Measurements from ENCODE around the gene MEGF9. TPM values are rescaled to one million over a fixed set of nuclear protein-coding genes. Genes with fewer than 3 reads are reported as not detected.
"Not testable (repeated sequence)": the region's sequence is repeated elsewhere in the genome, so short reads cannot be mapped to it uniquely, and the experiment has no call there.

MEGF9 gene
- total RNA-seq, 2 donors from 2014 or later = 5.0 to 10.7 TPM

- WGBS, 2 experiments (ENCODE audit: insufficient coverage in 1 of 2, insufficient read length in 1 of 2) = 100% methylated on average over 1 of the region's 1 CpG; no CpG with 5 or more reads in 1 of the 2 experiments
- Histone ChIP-seq H3K9ac (ENCODE audit: extremely low read depth, low read length, poor library complexity, severe bottlenecking) (no peak overlapping the region), H3K27me3 (ENCODE audit: control insufficient read depth, insufficient read depth, low read length, poor library complexity, severe bottlenecking) (no peaks in the 10 kb centered on the region), H3K36me3 (ENCODE audit: control insufficient read depth, insufficient read depth, low read length) (peaks cover 5% of the 10 kb centered on the region), H3K4me1 (ENCODE audit: control insufficient read depth, insufficient read depth, low read length) (no peaks in the 10 kb centered on the region), H3K27ac (ENCODE audit: low read depth, low read length) (no peak overlapping the region), H3K9me3 (ENCODE audit: control insufficient read depth, low read length) (peaks cover 21% of the 10 kb centered on the region), H3K4me3 (ENCODE audit: low read length) (peak overlapping the region; percentile 50)
- Mint-ChIP-seq H3K36me3 (ENCODE audit: low read depth) (peaks cover 12% of the 10 kb centered on the region), H3K27ac (no peak overlapping the region), H3K4me3 (no peak overlapping the region), H3K9me3 (peaks cover 28% of the 10 kb centered on the region), H3K4me1 (peaks cover 2% of the 10 kb centered on the region), H3K27me3 (ENCODE audit: insufficient read depth) (no peaks in the 10 kb centered on the region)
- TF ChIP-seq, protein P1, sequence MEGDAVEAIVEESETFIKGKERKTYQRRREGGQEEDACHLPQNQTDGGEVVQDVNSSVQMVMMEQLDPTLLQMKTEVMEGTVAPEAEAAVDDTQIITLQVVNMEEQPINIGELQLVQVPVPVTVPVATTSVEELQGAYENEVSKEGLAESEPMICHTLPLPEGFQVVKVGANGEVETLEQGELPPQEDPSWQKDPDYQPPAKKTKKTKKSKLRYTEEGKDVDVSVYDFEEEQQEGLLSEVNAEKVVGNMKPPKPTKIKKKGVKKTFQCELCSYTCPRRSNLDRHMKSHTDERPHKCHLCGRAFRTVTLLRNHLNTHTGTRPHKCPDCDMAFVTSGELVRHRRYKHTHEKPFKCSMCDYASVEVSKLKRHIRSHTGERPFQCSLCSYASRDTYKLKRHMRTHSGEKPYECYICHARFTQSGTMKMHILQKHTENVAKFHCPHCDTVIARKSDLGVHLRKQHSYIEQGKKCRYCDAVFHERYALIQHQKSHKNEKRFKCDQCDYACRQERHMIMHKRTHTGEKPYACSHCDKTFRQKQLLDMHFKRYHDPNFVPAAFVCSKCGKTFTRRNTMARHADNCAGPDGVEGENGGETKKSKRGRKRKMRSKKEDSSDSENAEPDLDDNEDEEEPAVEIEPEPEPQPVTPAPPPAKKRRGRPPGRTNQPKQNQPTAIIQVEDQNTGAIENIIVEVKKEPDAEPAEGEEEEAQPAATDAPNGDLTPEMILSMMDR (conservative IDR thresholded peaks at IDR 0.05) = no peak
- no peak for DNase-seq
These were observed 79.3 kb downstream of the MEGF9 start for GRCh38 chr9:120635011-120635410.

- H3K9me3 ChIP-seq (ENCODE audit: control insufficient read depth, low read length) = peaks cover 10% of the 10 kb centered on the region
- no peaks in the 10 kb centered on the region for H3K4me1 Mint-ChIP-seq
- H3K36me3 Mint-ChIP-seq (ENCODE audit: low read depth) = peaks cover 3% of the 10 kb centered on the region
- DNase-seq = no peak
- no peaks in the 10 kb centered on the region for H3K4me1 ChIP-seq (ENCODE audit: control insufficient read depth, insufficient read depth, low read length)
- H3K27me3 ChIP-seq (ENCODE audit: control insufficient read depth, insufficient read depth, low read length, poor library complexity, severe bottlenecking) = no peaks in the 10 kb centered on the region
- H3K9me3 Mint-ChIP-seq = peaks cover 10% of the 10 kb centered on the region
- no peak overlapping the region for H3K9ac ChIP-seq (ENCODE audit: extremely low read depth, low read length, poor library complexity, severe bottlenecking)
- no peaks in the 10 kb centered on the region for H3K27me3 Mint-ChIP-seq (ENCODE audit: insufficient read depth)
- no peak overlapping the region for H3K27ac Mint-ChIP-seq
- no peak overlapping the region for H3K4me3 ChIP-seq (ENCODE audit: low read length)
- no peaks in the 10 kb centered on the region for H3K36me3 ChIP-seq (ENCODE audit: control insufficient read depth, insufficient read depth, low read length)
- no peak overlapping the region for H3K4me3 Mint-ChIP-seq
- H3K27ac ChIP-seq (ENCODE audit: low read depth, low read length) = no peak overlapping the region
- TF ChIP-seq, protein P1 (conservative IDR thresholded peaks at IDR 0.05) = no peak
These were observed 83.9 kb downstream of the MEGF9 start for GRCh38 chr9:120630333-120630732.

DNA sequence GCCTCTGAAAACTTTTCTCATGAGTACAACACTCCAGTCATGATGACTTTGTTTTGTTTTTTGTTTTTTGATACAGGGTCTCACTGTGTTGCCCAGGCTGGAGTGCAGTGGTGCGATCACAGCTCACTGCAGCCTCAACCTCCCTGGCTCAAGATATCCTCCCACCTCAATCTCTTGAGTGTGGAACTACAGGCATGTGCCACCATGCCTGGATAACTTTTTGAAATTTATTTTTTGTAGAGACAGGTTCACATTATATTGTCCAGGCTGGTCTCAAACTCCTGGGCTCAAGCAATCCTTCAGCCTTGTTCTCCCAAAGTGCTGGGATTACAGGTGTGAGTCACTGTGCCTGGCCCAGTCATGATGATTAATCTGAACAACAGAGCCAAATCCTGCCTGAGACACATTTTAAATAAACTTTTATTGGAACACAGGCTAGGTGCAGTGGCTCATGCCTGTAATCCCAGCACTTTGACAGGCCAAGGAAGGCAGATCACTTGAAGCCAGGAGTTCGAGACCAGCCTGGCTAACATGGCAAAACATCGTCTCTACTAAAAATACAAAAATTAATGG lies 85.3 kb downstream of the MEGF9 start:
- H3K9me3 Mint-ChIP-seq; H3K4me1 ChIP-seq (ENCODE audit: control insufficient read depth, insufficient read depth, low read length); H3K36me3 ChIP-seq (ENCODE audit: control insufficient read depth, insufficient read depth, low read length); H3K36me3 Mint-ChIP-seq (ENCODE audit: low read depth); H3K4me3 ChIP-seq (ENCODE audit: low read length); DNase-seq; H3K27me3 Mint-ChIP-seq (ENCODE audit: insufficient read depth); H3K9ac ChIP-seq (ENCODE audit: extremely low read depth, low read length, poor library complexity, severe bottlenecking); H3K4me1 Mint-ChIP-seq; H3K4me3 Mint-ChIP-seq; H3K27ac ChIP-seq (ENCODE audit: low read depth, low read length); H3K27me3 ChIP-seq (ENCODE audit: control insufficient read depth, insufficient read depth, low read length, poor library complexity, severe bottlenecking); H3K9me3 ChIP-seq (ENCODE audit: control insufficient read depth, low read length); H3K27ac Mint-ChIP-seq: not testable (repeated sequence)
- 84 to 95% methylated on average over 3 of the region's 3 CpGs for WGBS, 2 experiments (ENCODE audit: insufficient coverage in 1 of 2, insufficient read length in 1 of 2)
